Activated T-helper 17 cell treated with anti-CD3 and anti-CD28 coated beads, Interleukin-2, amount 50 U/mL, for 72 hours (primary cell): ENCODE results near the gene FAIM2. TPM values are rescaled to one million over a fixed set of nuclear protein-coding genes. Genes with fewer than 3 reads are reported as not detected.

ENCODE experiments used
- ATAC-seq: fragments of 150-1000 bp; cut with Tn5 transposase; replicated peaks from 2 replicates; pipeline ENCODE4 v1.10.0; 2021; ENCODE audit warnings: mild to moderate bottlenecking, moderate library complexity
- H3K27ac Mint-ChIP-seq: one replicate; pipeline ENCODE4 v1.8.0; 2022; ENCODE audit warnings: mixed read lengths
- H3K27me3 Mint-ChIP-seq: one replicate; pipeline ENCODE4 v1.8.0; 2022; ENCODE audit warnings: mixed read lengths
- H3K36me3 Mint-ChIP-seq: one replicate; pipeline ENCODE4 v1.8.0; 2022; ENCODE audit warnings: low read depth, mild to moderate bottlenecking, mixed read lengths
- H3K4me1 Mint-ChIP-seq: one replicate; pipeline ENCODE4 v1.8.0; 2022; ENCODE audit warnings: mixed read lengths
- H3K4me3 Mint-ChIP-seq: one replicate; pipeline ENCODE4 v1.8.0; 2022; ENCODE audit warnings: mild to moderate bottlenecking, mixed read lengths
- H3K9me3 Mint-ChIP-seq: one replicate; pipeline ENCODE4 v1.8.0; 2022; ENCODE audit warnings: mixed read lengths
- total RNA-seq, 2 donors: library from RNA; stranded (reverse); gene quantifications; one replicate each; pipeline ENCODE4 v1.2.3, GENCODE V29; 2022

FAIM2 gene
- total RNA-seq, 2 donors from 2014 or later: 0.73 to 1.6 TPM

GRCh38 chr12:49838973-49839633 lies 64.6 kb downstream of the FAIM2 start:
- peaks cover 6% of the 10 kb centered on the region for H3K4me1 Mint-ChIP-seq
- ATAC-seq: no peak
- H3K27ac Mint-ChIP-seq: peak overlapping the region; percentile 15
- H3K36me3 Mint-ChIP-seq: peaks cover 7% of the 10 kb centered on the region
- no peaks in the 10 kb centered on the region for H3K27me3 Mint-ChIP-seq
- no peak overlapping the region for H3K4me3 Mint-ChIP-seq
- H3K9me3 Mint-ChIP-seq: no peaks in the 10 kb centered on the region

- no peak overlapping the region for H3K4me3 Mint-ChIP-seq
- H3K36me3 Mint-ChIP-seq: peaks cover under 1% of the 10 kb centered on the region
- H3K9me3 Mint-ChIP-seq: no peaks in the 10 kb centered on the region
- H3K4me1 Mint-ChIP-seq: peaks cover 10% of the 10 kb centered on the region
- no peak overlapping the region for H3K27ac Mint-ChIP-seq
- H3K27me3 Mint-ChIP-seq: no peaks in the 10 kb centered on the region
- ATAC-seq: no peak
These were observed 70.8 kb downstream of the FAIM2 start for GRCh38 chr12:49832836-49833421.

GRCh38 chr12:49831717-49832116 lies 72.0 kb downstream of the FAIM2 start:
- H3K27ac Mint-ChIP-seq: no peak overlapping the region
- H3K9me3 Mint-ChIP-seq: no peaks in the 10 kb centered on the region
- H3K4me1 Mint-ChIP-seq: peaks cover 11% of the 10 kb centered on the region
- no peaks in the 10 kb centered on the region for H3K27me3 Mint-ChIP-seq
- H3K4me3 Mint-ChIP-seq: no peak overlapping the region
- no peak for ATAC-seq
- no peaks in the 10 kb centered on the region for H3K36me3 Mint-ChIP-seq

GRCh38 chr12:49828133-49829091 lies 75.3 kb downstream of the FAIM2 start, which contains the start of gene NCKAP5L:
Gene NCKAP5L, minus strand, starts transcription at chr12:49828413. Its CDS starts 24,369 bp downstream, at chr12:49804044.
- Mint-ChIP-seq H3K4me1 (peaks cover 15% of the 10 kb centered on the region), H3K27ac (peak within 1 kb of the TSS; percentile 86), H3K4me3 (peak within 1 kb of the TSS; percentile 87), H3K27me3 (no peaks in the 10 kb centered on the region), H3K9me3 (no peaks in the 10 kb centered on the region), H3K36me3 (no peaks in the 10 kb centered on the region)
- peak; percentile 99 for ATAC-seq

GRCh38 chr12:49827401-49828099 lies 76.2 kb downstream of the FAIM2 start:
- H3K4me1 Mint-ChIP-seq: peaks cover 15% of the 10 kb centered on the region
- ATAC-seq: no peak
- H3K9me3 Mint-ChIP-seq: no peaks in the 10 kb centered on the region
- H3K27me3 Mint-ChIP-seq: no peaks in the 10 kb centered on the region
- H3K4me3 Mint-ChIP-seq: peak overlapping the region; percentile 87
- no peaks in the 10 kb centered on the region for H3K36me3 Mint-ChIP-seq
- H3K27ac Mint-ChIP-seq: no peak overlapping the region

- H3K27me3 Mint-ChIP-seq: no peaks in the 10 kb centered on the region
- peaks cover 15% of the 10 kb centered on the region for H3K4me1 Mint-ChIP-seq
- no peaks in the 10 kb centered on the region for H3K9me3 Mint-ChIP-seq
- no peaks in the 10 kb centered on the region for H3K36me3 Mint-ChIP-seq
- no peak overlapping the region for H3K27ac Mint-ChIP-seq
- no peak for ATAC-seq
- H3K4me3 Mint-ChIP-seq: peak overlapping the region; percentile 87
These were observed 76.7 kb downstream of the FAIM2 start for GRCh38 chr12:49827051-49827400.

GRCh38 chr12:49825971-49826421 lies 77.7 kb downstream of the FAIM2 start:
- peaks cover 17% of the 10 kb centered on the region for H3K4me1 Mint-ChIP-seq
- no peaks in the 10 kb centered on the region for H3K36me3 Mint-ChIP-seq
- no peaks in the 10 kb centered on the region for H3K27me3 Mint-ChIP-seq
- no peak for ATAC-seq
- H3K9me3 Mint-ChIP-seq: no peaks in the 10 kb centered on the region
- no peak overlapping the region for H3K27ac Mint-ChIP-seq
- no peak overlapping the region for H3K4me3 Mint-ChIP-seq

GRCh38 chr12:49825360-49825970 lies 78.2 kb downstream of the FAIM2 start:
- Mint-ChIP-seq H3K27me3 (no peaks in the 10 kb centered on the region), H3K36me3 (no peaks in the 10 kb centered on the region), H3K9me3 (no peaks in the 10 kb centered on the region), H3K27ac (peak overlapping the region; percentile 11), H3K4me3 (no peak overlapping the region), H3K4me1 (peaks cover 20% of the 10 kb centered on the region)
- ATAC-seq: no peak

- H3K27me3 Mint-ChIP-seq: no peaks in the 10 kb centered on the region
- ATAC-seq: no peak
These were observed 78.8 kb downstream of the FAIM2 start for GRCh38 chr12:49824895-49825294.

GRCh38 chr12:49824416-49824815 lies 79.3 kb downstream of the FAIM2 start:
- no peak for ATAC-seq
- H3K4me3 Mint-ChIP-seq: no peak overlapping the region
- H3K4me1 Mint-ChIP-seq: peaks cover 19% of the 10 kb centered on the region
- no peaks in the 10 kb centered on the region for H3K9me3 Mint-ChIP-seq
- no peak overlapping the region for H3K27ac Mint-ChIP-seq
- no peaks in the 10 kb centered on the region for H3K27me3 Mint-ChIP-seq
- no peaks in the 10 kb centered on the region for H3K36me3 Mint-ChIP-seq

More at GRCh38 chr12:49824895-49825294, 78.8 kb downstream of the FAIM2 start:
- Mint-ChIP-seq H3K4me3 (no peak overlapping the region), H3K9me3 (no peaks in the 10 kb centered on the region), H3K36me3 (no peaks in the 10 kb centered on the region), H3K4me1 (peaks cover 20% of the 10 kb centered on the region), H3K27ac (peak overlapping the region; percentile 11)

GRCh38 chr12:49823951-49824350 lies 79.7 kb downstream of the FAIM2 start:
- Mint-ChIP-seq H3K9me3 (no peaks in the 10 kb centered on the region), H3K27ac (no peak overlapping the region), H3K4me3 (no peak overlapping the region), H3K4me1 (peaks cover 15% of the 10 kb centered on the region), H3K36me3 (no peaks in the 10 kb centered on the region), H3K27me3 (no peaks in the 10 kb centered on the region)
- ATAC-seq: no peak

GRCh38 chr12:49823350-49823749 lies 80.3 kb downstream of the FAIM2 start:
- Mint-ChIP-seq H3K27ac (no peak overlapping the region), H3K4me1 (peaks cover 11% of the 10 kb centered on the region), H3K27me3 (no peaks in the 10 kb centered on the region), H3K4me3 (no peak overlapping the region), H3K9me3 (no peaks in the 10 kb centered on the region), H3K36me3 (no peaks in the 10 kb centered on the region)
- ATAC-seq: no peak

- Mint-ChIP-seq H3K4me3 (no peak overlapping the region), H3K36me3 (no peaks in the 10 kb centered on the region)
These were observed 82.1 kb downstream of the FAIM2 start for GRCh38 chr12:49821373-49822287.

More at GRCh38 chr12:49821373-49822287, 82.1 kb downstream of the FAIM2 start:
- H3K9me3 Mint-ChIP-seq: no peaks in the 10 kb centered on the region
- peaks cover 8% of the 10 kb centered on the region for H3K4me1 Mint-ChIP-seq
- no peak for ATAC-seq
- H3K27ac Mint-ChIP-seq: peak overlapping the region; percentile 41
- no peaks in the 10 kb centered on the region for H3K27me3 Mint-ChIP-seq
